SK-N-SH treated with all-trans-retinoic acid at 6 μM for 48 hours (cell line): Measurements from ENCODE around the gene DIO1.

ENCODE experiments used
- ATAC-seq: fragments of 200-7000 bp; cut with Tn5 transposase; 3 replicates; pipeline ENCODE4 v1.9.1; 2020; ENCODE audit warnings: mild to moderate bottlenecking, moderate library complexity
- ARNTL ChIP-seq: fragments of 450-650 bp; formaldehyde crosslinking; IDR thresholded peaks from 2 replicates; pipeline ENCODE4 v1.5.0; 2020; ENCODE audit warnings: low read depth, mild to moderate bottlenecking, moderate library complexity, borderline replicate concordance
- BACH2 ChIP-seq: fragments of 250-450 bp; sonication (Bioruptor Pico); IDR thresholded peaks from 2 replicates; pipeline ENCODE4 v1.9.0; 2021; ENCODE audit warnings: mild to moderate bottlenecking, borderline replicate concordance
- CREB5 ChIP-seq: fragments of 250-450 bp; sonication (Bioruptor Pico); IDR thresholded peaks from 2 replicates; pipeline ENCODE4 v1.5.1; 2020; ENCODE audit warnings: low read depth, mild to moderate bottlenecking, moderate library complexity
- CSDC2 ChIP-seq: fragments of 250-450 bp; sonication (Bioruptor Pico); IDR thresholded peaks from 2 replicates; pipeline ENCODE4 v1.5.0; 2020; ENCODE audit warnings: mild to moderate bottlenecking, moderate library complexity
- ESRRG ChIP-seq: fragments of 250-450 bp; sonication (Bioruptor Pico); IDR thresholded peaks from 2 replicates; pipeline ENCODE4 v1.6.1; 2021; ENCODE audit warnings: mild to moderate bottlenecking
- GLIS3 ChIP-seq: fragments of 250-450 bp; sonication (Bioruptor Pico); IDR thresholded peaks from 2 replicates; pipeline ENCODE4 v1.5.0; 2020; ENCODE audit warnings: mild to moderate bottlenecking, moderate library complexity
- OSR1 ChIP-seq: fragments of 250-450 bp; sonication (Bioruptor Pico); IDR thresholded peaks from 2 replicates; pipeline ENCODE4 v1.8.0; 2022; ENCODE audit warnings: moderate library complexity, mild to moderate bottlenecking, inconsistent platforms
- PATZ1 ChIP-seq: fragments of 250-450 bp; sonication (Bioruptor Pico); IDR thresholded peaks from 2 replicates; pipeline ENCODE4 v1.8.0; 2020; ENCODE audit warnings: mild to moderate bottlenecking, moderate library complexity, borderline replicate concordance
- POU6F1 ChIP-seq: fragments of 250-450 bp; sonication (Bioruptor Pico); IDR thresholded peaks from 2 replicates; pipeline ENCODE4 v1.8.0; 2021; ENCODE audit warnings: low read depth, mild to moderate bottlenecking, moderate library complexity, borderline replicate concordance
- PPARA ChIP-seq: fragments of 250-450 bp; sonication (Bioruptor Pico); IDR thresholded peaks from 2 replicates; pipeline ENCODE4 v1.5.0; 2020; ENCODE audit warnings: mild to moderate bottlenecking, borderline replicate concordance
- SNAI2 ChIP-seq: fragments of 250-450 bp; sonication (Bioruptor Pico); IDR thresholded peaks from 2 replicates; pipeline ENCODE4 v1.5.0; 2020; ENCODE audit warnings: mild to moderate bottlenecking, moderate library complexity
- TCF4 ChIP-seq: fragments of 250-450 bp; sonication (Bioruptor Pico); IDR thresholded peaks from 2 replicates; pipeline ENCODE4 v1.8.0; 2021; ENCODE audit warnings: mild to moderate bottlenecking, moderate library complexity, borderline replicate concordance
- TOX ChIP-seq: fragments of 250-450 bp; sonication (Bioruptor Pico); IDR thresholded peaks from 2 replicates; pipeline ENCODE4 v1.8.0; 2021; ENCODE audit warnings: mild to moderate bottlenecking, moderate library complexity, borderline replicate concordance
- ZC3H10 ChIP-seq: fragments of 250-450 bp; sonication (Bioruptor Pico); IDR thresholded peaks from 2 replicates; pipeline ENCODE4 v1.5.1; 2021; ENCODE audit warnings: mild to moderate bottlenecking, moderate library complexity
- ZFP3 ChIP-seq: fragments of 250-450 bp; sonication (Bioruptor Pico); IDR thresholded peaks from 2 replicates; pipeline ENCODE4 v1.5.0; 2020; ENCODE audit warnings: mild to moderate bottlenecking, moderate library complexity
- ZNF70 ChIP-seq: fragments of 450-650 bp; formaldehyde crosslinking; IDR thresholded peaks from 2 replicates; pipeline ENCODE4 v1.5.0; 2020; ENCODE audit warnings: mild to moderate bottlenecking, moderate library complexity
- ZNF8 ChIP-seq: fragments of 450-650 bp; formaldehyde crosslinking; IDR thresholded peaks from 2 replicates; pipeline ENCODE4 v1.5.0; 2020; ENCODE audit warnings: mild to moderate bottlenecking, moderate library complexity
- TF ChIP-seq, protein P1 (sequence below): fragments of 250-450 bp; sonication (Bioruptor Pico); IDR thresholded peaks from 2 replicates; pipeline ENCODE4 v1.5.0; 2020; ENCODE audit warnings: mild to moderate bottlenecking, moderate library complexity
- TF ChIP-seq, protein P2 (sequence below): fragments of 250-450 bp; sonication (Bioruptor Pico); IDR thresholded peaks from 2 replicates; pipeline ENCODE4 v1.5.1; 2021; ENCODE audit warnings: mild to moderate bottlenecking, moderate library complexity

DIO1 gene

GRCh38 chr1:53862507-53862906 lies 31.5 kb upstream of the DIO1 start:
- no peak for ATAC-seq
- TF ChIP-seq ZNF70 (no peak), PATZ1 (CRISPR knock-in tag) (no peak), CREB5 (CRISPR knock-in tag) (no peak), GLIS3 (CRISPR knock-in tag) (no peak), PPARA (CRISPR knock-in tag) (no peak), TCF4 (no peak), POU6F1 (CRISPR knock-in tag) (no peak), ESRRG (no peak), ZNF8 (CRISPR knock-in tag) (no peak), OSR1 (CRISPR knock-in tag) (no peak), CSDC2 (CRISPR knock-in tag) (no peak)
- TF ChIP-seq, protein P1, sequence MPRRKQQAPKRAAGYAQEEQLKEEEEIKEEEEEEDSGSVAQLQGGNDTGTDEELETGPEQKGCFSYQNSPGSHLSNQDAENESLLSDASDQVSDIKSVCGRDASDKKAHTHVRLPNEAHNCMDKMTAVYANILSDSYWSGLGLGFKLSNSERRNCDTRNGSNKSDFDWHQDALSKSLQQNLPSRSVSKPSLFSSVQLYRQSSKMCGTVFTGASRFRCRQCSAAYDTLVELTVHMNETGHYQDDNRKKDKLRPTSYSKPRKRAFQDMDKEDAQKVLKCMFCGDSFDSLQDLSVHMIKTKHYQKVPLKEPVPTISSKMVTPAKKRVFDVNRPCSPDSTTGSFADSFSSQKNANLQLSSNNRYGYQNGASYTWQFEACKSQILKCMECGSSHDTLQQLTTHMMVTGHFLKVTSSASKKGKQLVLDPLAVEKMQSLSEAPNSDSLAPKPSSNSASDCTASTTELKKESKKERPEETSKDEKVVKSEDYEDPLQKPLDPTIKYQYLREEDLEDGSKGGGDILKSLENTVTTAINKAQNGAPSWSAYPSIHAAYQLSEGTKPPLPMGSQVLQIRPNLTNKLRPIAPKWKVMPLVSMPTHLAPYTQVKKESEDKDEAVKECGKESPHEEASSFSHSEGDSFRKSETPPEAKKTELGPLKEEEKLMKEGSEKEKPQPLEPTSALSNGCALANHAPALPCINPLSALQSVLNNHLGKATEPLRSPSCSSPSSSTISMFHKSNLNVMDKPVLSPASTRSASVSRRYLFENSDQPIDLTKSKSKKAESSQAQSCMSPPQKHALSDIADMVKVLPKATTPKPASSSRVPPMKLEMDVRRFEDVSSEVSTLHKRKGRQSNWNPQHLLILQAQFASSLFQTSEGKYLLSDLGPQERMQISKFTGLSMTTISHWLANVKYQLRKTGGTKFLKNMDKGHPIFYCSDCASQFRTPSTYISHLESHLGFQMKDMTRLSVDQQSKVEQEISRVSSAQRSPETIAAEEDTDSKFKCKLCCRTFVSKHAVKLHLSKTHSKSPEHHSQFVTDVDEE = no peak
- TF ChIP-seq, protein P2, sequence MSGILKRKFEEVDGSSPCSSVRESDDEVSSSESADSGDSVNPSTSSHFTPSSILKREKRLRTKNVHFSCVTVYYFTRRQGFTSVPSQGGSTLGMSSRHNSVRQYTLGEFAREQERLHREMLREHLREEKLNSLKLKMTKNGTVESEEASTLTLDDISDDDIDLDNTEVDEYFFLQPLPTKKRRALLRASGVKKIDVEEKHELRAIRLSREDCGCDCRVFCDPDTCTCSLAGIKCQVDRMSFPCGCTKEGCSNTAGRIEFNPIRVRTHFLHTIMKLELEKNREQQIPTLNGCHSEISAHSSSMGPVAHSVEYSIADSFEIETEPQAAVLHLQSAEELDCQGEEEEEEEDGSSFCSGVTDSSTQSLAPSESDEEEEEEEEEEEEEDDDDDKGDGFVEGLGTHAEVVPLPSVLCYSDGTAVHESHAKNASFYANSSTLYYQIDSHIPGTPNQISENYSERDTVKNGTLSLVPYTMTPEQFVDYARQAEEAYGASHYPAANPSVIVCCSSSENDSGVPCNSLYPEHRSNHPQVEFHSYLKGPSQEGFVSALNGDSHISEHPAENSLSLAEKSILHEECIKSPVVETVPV (CRISPR knock-in tag) = no peak

- TF ChIP-seq PATZ1 (CRISPR knock-in tag) (no peak), ARNTL (no peak), SNAI2 (CRISPR knock-in tag) (no peak), POU6F1 (CRISPR knock-in tag) (no peak), ZC3H10 (CRISPR knock-in tag) (no peak), TOX (CRISPR knock-in tag) (no peak), OSR1 (CRISPR knock-in tag) (no peak), GLIS3 (CRISPR knock-in tag) (no peak), CSDC2 (CRISPR knock-in tag) (no peak), ZFP3 (CRISPR knock-in tag) (no peak), BACH2 (CRISPR knock-in tag) (no peak)
- TF ChIP-seq, protein P1 = no peak
- TF ChIP-seq, protein P2 (CRISPR knock-in tag) = no peak
- no peak for ATAC-seq
These were observed 25.4 kb upstream of the DIO1 start for GRCh38 chr1:53868565-53868964.
